Psoas muscle (tissue), 8 donors: ENCODE measurements around the gene CMTM8. TPM values are rescaled to one million over a fixed set of nuclear protein-coding genes. Genes with fewer than 3 reads are reported as not detected.

Source experiments
- ATAC-seq, 4 donors: fragments of 200-7000 bp; cut with Tn5 transposase; one replicate each; pipeline ENCODE4 v1.9.1; 2020; ENCODE audit warnings: moderate library complexity in 3 of 4, mild to moderate bottlenecking in 2 of 4
- DNase-seq, 2 donors: peaks; one replicate each; pipeline ENCODE4 v3.0.0-alpha.2; 2020
- H3K27ac ChIP-seq: fragments of 200-600 bp; one replicate; pipeline ENCODE4 v1.8.0; 2022
- H3K27me3 ChIP-seq, 3 donors: fragments of 200-600 bp in 1 of 3; one replicate each; pipeline versions ENCODE4 v1.6.1 to v1.8.0; 2013 to 2022; ENCODE audit warnings: low read length in 2 of 3, mild to moderate bottlenecking in 2 of 3, moderate library complexity in 1 of 3; ENCODE audit not compliant: insufficient read depth in 3 of 3
- H3K36me3 ChIP-seq, 2 donors: fragments of 200-600 bp in 1 of 2; one replicate each; pipeline versions ENCODE4 v1.6.1 to v1.8.0; 2013 to 2022; ENCODE audit warnings: low read depth in 1 of 2, mild to moderate bottlenecking in 1 of 2, moderate library complexity in 1 of 2; ENCODE audit not compliant: insufficient read depth in 1 of 2
- H3K4me1 ChIP-seq: fragments of 200-600 bp; one replicate; pipeline ENCODE4 v1.8.0; 2022
- H3K4me3 ChIP-seq: fragments of 200-600 bp; one replicate; pipeline ENCODE4 v1.8.0; 2022; ENCODE audit warnings: mild to moderate bottlenecking
- H3K9me3 ChIP-seq: fragments of 200-600 bp; one replicate; pipeline ENCODE4 v1.8.0; 2022
- WGBS, 3 donors: extraction: QIAGEN DNeasy Blood & Tissue Kit; methylation state at CpG; one replicate each; pipeline versions ENCODE4 v1.1.6 to v1.1.7; 2013; 5-methylcytosine and 5-hydroxymethylcytosine counted together
- intact Hi-C, 2 donors: fragments of 100-400 bp; cut with DNase I; formaldehyde crosslinking; loops; one replicate each; pipeline versions ENCODE4 v1.11.0 to v1.14.2; 2022
- polyA plus RNA-seq, 3 donors: library from polyadenylated mRNA; stranded (reverse); fragments of 200-250 nt; gene quantifications; one replicate each; pipeline ENCODE4 v1.2.3, GENCODE V29; 2013
- total RNA-seq, 4 donors: library from RNA; stranded (reverse); fragmentation: NEBNext Ultra II Directional in 2 of 4; extraction: Animal tissue kit (Norgen Biotek cat#: 25700) in 2 of 4; gene quantifications; one replicate each; pipeline versions ENCODE4 v1.2.1 to v1.2.4, GENCODE V29; 2021 to 2023
- TF ChIP-seq, protein P1 (sequence below): fragments of 200-600 bp; IDR thresholded peaks from one replicate; pipeline ENCODE4 v1.8.0; 2022; ENCODE audit warnings: antibody characterized with exemption
- donor health status: healthy with polysubstance abuse.
- donor health status: DM: no; HTN: no; CAD: no; lungs with moderate emphysema.
- donor health status: Bipolar disorder and iron deficiency.
- donor health status: healthy.
- donor health status: DM: yes; HTN: yes; CAD: no.
- donor health status: DM: no; HTN: no; CAD: no.
- donor health status: DM: no; HTN: no; CAD: no.
- donor health status: DM: yes; HTN: yes; CAD: no.

Gene CMTM8
- total and polyA plus RNA-seq, 7 donors: 0.97 to 4.2 (median 2.0) TPM

DNA sequence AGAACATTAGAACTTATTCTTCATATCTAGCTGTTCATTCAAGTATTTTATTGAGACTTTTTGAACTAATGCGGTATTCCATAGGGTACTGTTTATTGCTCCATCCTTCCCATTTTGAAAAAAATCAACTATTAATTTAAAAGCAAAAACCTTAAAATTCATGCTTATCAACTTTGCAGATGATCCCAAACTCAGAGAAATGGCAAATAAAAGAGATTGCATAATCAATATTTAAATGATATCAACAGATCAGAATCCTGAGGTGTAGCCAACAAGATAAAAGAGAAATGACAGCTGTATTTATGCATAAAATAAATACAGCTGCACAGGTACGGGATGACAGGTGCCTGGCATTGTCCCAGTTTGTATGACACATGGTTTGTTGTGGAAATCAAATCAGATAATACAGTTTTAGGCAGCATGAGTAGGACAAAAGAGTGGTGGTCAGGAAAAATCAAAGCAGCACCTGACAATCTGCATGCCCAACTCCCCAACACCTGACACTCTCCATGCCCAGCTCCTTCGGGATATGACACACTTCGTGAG lies 42.4 kb upstream of the CMTM8 start:
- no peak for DNase-seq
- Histone ChIP-seq H3K27me3 (no peaks in the 10 kb centered on the region), H3K27ac (no peak overlapping the region), H3K4me3 (no peak overlapping the region), H3K4me1 (no peaks in the 10 kb centered on the region), H3K36me3 (no peaks in the 10 kb centered on the region), H3K9me3 (no peaks in the 10 kb centered on the region)
- WGBS, 3 donors: 64 to 68% (median 64%) methylated on average over 4 of the region's 4 CpGs
- intact Hi-C loops: no loop called here
- TF ChIP-seq, protein P1, sequence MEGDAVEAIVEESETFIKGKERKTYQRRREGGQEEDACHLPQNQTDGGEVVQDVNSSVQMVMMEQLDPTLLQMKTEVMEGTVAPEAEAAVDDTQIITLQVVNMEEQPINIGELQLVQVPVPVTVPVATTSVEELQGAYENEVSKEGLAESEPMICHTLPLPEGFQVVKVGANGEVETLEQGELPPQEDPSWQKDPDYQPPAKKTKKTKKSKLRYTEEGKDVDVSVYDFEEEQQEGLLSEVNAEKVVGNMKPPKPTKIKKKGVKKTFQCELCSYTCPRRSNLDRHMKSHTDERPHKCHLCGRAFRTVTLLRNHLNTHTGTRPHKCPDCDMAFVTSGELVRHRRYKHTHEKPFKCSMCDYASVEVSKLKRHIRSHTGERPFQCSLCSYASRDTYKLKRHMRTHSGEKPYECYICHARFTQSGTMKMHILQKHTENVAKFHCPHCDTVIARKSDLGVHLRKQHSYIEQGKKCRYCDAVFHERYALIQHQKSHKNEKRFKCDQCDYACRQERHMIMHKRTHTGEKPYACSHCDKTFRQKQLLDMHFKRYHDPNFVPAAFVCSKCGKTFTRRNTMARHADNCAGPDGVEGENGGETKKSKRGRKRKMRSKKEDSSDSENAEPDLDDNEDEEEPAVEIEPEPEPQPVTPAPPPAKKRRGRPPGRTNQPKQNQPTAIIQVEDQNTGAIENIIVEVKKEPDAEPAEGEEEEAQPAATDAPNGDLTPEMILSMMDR: no peak
- ATAC-seq: no peak

DNA sequence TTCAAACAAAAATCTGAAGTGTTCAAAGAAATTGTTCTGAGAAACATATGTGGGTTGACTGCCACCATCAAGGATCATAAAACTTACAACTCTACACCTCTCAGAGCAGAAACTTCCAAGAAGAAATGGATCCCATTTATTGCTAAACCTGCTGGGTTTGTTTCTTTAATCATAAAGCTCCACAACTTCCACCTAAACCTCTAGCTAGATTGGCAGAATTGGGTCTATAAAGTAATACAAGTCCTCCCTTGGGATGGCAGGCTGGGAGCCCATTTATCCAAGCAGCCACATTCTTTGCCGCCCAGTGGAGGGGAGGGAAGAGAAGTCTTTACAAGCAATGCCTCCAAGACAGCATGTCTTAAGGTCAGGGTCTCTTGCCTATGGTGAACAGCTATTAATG lies 40.5 kb upstream of the CMTM8 start:
- no peaks in the 10 kb centered on the region for H3K27me3 ChIP-seq
- TF ChIP-seq, protein P1: no peak
- H3K9me3 ChIP-seq: no peaks in the 10 kb centered on the region
- H3K4me1 ChIP-seq: no peaks in the 10 kb centered on the region
- no peak overlapping the region for H3K27ac ChIP-seq
- DNase-seq (no peak), ATAC-seq (no peak)
- H3K4me3 ChIP-seq: no peak overlapping the region
- no peaks in the 10 kb centered on the region for H3K36me3 ChIP-seq
- 83 to 100% (median 87%) methylated on average over 1 of the region's 1 CpG for WGBS, 3 donors
- intact Hi-C loops: no loop called here

- Histone ChIP-seq H3K4me1 (no peaks in the 10 kb centered on the region), H3K9me3 (no peaks in the 10 kb centered on the region), H3K4me3 (no peak overlapping the region), H3K27ac (no peak overlapping the region), H3K36me3 (no peaks in the 10 kb centered on the region), H3K27me3 (no peaks in the 10 kb centered on the region)
- 87 to 96% (median 93%) methylated on average over 3 of the region's 3 CpGs for WGBS, 3 donors
- TF ChIP-seq, protein P1: no peak
- no peak for ATAC-seq
- intact Hi-C loops: no loop called here
- no peak for DNase-seq
These were observed 39.8 kb upstream of the CMTM8 start for GRCh38 chr3:32198714-32199113.

GRCh38 chr3:32200490-32200889 lies 38.0 kb upstream of the CMTM8 start:
- DNase-seq (peak; percentile 57 to 83), ATAC-seq (peak; percentile 62 to 82 (median 76))
- Histone ChIP-seq H3K27me3 (no peaks in the 10 kb centered on the region), H3K27ac (peak overlapping the region; percentile 63), H3K4me1 (no peaks in the 10 kb centered on the region), H3K4me3 (no peak overlapping the region), H3K9me3 (no peaks in the 10 kb centered on the region), H3K36me3 (no peaks in the 10 kb centered on the region)
- TF ChIP-seq, protein P1: no peak
- WGBS, 3 donors: 31 to 45% (median 42%) methylated on average over 7 of the region's 7 CpGs
- intact Hi-C loops: no loop called here
